ENCODE results near the gene RNASE2. TPM values are rescaled to one million over a fixed set of nuclear protein-coding genes. Genes with fewer than 3 reads are reported as not detected.
"Not testable (repeated sequence)": the region's sequence is repeated elsewhere in the genome, so short reads cannot be mapped to it uniquely, and the experiment has no call there.

The RNASE2 gene
- 0.39 TPM for polyA plus RNA-seq
- long read RNA-seq, donor 1 = 0 reads
- long read RNA-seq, donor 2 = 0 reads
- long read RNA-seq, donor 3 = 0 reads
- long read RNA-seq, donor 4 = 0 reads
- long read RNA-seq, donor 5 = 0 reads
- long read RNA-seq, donor 6 = 0 reads
- long read RNA-seq, donor 7, partial matches to known transcripts = 0 of 1 reads
- long read RNA-seq, donor 7, other reads (novel, unspliced or antisense) = 0 of 1 reads
- long read RNA-seq, donor 8 = 0 reads
- long read RNA-seq, donor 9 = 0 reads
- long read RNA-seq, donor 10 = 0 reads
- long read RNA-seq, donor 11 = 0 reads

DNA sequence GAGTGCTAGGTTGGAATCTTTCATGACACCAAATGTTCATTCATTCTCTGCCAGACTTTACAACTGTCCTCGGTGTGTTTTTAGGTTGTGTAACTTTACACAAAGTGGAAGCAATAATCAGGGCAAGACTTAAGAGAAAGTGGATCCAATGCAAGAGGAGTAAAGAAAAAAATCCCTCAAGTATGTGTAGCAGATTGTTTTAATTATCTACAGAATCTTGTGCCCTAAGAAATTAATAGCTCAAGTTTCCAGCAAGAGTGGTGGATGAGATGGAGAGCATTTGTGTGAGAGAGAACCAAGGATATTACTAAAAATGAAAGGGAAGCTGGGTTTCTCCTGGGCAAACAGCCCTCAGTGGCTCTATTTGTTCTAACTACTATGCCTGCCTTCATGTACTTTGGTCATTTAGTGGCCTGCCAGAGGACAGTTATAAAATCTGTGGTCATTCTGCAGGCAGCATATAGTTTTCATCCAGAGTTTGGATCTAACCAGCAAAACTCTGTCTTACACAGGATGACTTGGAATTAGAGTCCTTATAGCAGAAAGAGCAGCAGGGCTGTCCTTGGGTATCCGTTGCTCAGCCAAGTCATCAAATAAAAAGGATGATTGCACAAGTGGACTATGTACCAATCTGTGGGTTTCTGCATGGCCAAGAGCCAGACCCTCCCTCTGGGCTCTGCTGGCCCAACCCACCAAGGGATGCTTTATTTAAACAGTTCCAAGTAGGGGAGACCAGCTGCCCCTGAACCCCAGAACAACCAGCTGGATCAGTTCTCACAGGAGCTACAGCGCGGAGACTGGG, at the start of gene RNASE2:
Gene RNASE2, plus strand, starts transcription at position 752 of the 802 bp plus-strand sequence. CDS start 285 bp downstream, outside the sequence.
- H3K27ac ChIP-seq (ENCODE audit: low read length); H3K36me3 ChIP-seq (ENCODE audit: control insufficient read depth, insufficient read depth, low read length); H3K4me3 ChIP-seq (ENCODE audit: low read length); H3K27me3 ChIP-seq (ENCODE audit: control insufficient read depth, insufficient read depth, low read length); H3K4me1 ChIP-seq (ENCODE audit: control insufficient read depth, insufficient read depth, low read length); H3K9me3 ChIP-seq (ENCODE audit: control insufficient read depth, low read depth, low read length): not testable (repeated sequence)
- no CpG with 5 or more reads among the region's 4 CpGs for WGBS (ENCODE audit: insufficient coverage, low lambda C conversion rate)
- DNase-seq = peak in 1 of 2 donors; percentile 19

DNA sequence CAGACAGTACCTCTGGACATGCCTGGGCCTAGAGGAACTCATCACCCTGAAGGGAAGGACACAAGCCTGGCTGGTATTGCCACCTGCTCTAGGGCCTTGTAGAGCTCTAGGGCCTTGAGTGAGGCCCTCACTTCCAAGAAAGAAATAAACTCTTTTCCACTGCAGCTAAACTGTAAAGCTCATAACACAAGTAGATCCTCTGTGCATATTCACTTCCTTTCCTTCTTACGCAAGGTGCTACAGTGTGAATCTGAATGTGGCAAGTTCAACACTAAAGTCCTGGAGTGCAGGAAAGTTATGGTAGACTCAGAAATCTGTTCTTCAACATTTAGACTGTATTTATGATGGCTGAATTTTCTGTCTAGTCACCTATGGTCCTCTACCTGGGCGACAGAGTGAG, 49.6 kb upstream of the RNASE2 start:
- no peak overlapping the region for H3K4me3 ChIP-seq (ENCODE audit: low read length)
- no peak overlapping the region for H3K27ac ChIP-seq (ENCODE audit: low read length)
- WGBS (ENCODE audit: insufficient coverage, low lambda C conversion rate) = no CpG with 5 or more reads among the region's 2 CpGs

DNA sequence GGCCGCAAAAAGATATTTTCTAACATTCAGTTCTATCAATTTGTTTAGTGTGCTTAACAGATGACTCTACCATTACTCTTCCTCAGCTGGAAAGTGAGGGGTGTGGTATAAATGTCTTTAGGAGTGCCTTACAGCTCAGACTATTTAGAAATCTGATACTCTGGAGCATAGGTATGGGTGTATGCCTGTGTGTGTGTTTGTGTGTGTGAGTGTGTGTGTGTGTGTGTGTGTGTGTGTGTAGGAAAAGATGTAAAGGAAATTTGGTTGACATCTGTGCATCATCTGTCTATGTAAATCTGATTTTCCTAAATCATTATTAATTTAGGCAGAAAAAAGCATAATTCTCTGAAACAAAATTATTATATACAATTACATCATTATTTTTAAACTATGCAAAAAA, 48.1 kb upstream of the RNASE2 start:
- DNase-seq = no peak
- no CpG with 5 or more reads among the region's 1 CpG for WGBS (ENCODE audit: insufficient coverage, low lambda C conversion rate)
- Histone ChIP-seq H3K9me3 (ENCODE audit: control insufficient read depth, low read depth, low read length) (no peaks in the 10 kb centered on the region), H3K4me1 (ENCODE audit: control insufficient read depth, insufficient read depth, low read length) (no peaks in the 10 kb centered on the region), H3K4me3 (ENCODE audit: low read length) (no peak overlapping the region), H3K27me3 (ENCODE audit: control insufficient read depth, insufficient read depth, low read length) (no peaks in the 10 kb centered on the region), H3K27ac (ENCODE audit: low read length) (no peak overlapping the region), H3K36me3 (ENCODE audit: control insufficient read depth, insufficient read depth, low read length) (no peaks in the 10 kb centered on the region)

More for the DNA sequence above, 49.6 kb upstream of the RNASE2 start:
- DNase-seq = no peak
- Histone ChIP-seq H3K4me1 (ENCODE audit: control insufficient read depth, insufficient read depth, low read length) (no peaks in the 10 kb centered on the region), H3K36me3 (ENCODE audit: control insufficient read depth, insufficient read depth, low read length) (no peaks in the 10 kb centered on the region), H3K9me3 (ENCODE audit: control insufficient read depth, low read depth, low read length) (no peaks in the 10 kb centered on the region), H3K27me3 (ENCODE audit: control insufficient read depth, insufficient read depth, low read length) (no peaks in the 10 kb centered on the region)

DNA sequence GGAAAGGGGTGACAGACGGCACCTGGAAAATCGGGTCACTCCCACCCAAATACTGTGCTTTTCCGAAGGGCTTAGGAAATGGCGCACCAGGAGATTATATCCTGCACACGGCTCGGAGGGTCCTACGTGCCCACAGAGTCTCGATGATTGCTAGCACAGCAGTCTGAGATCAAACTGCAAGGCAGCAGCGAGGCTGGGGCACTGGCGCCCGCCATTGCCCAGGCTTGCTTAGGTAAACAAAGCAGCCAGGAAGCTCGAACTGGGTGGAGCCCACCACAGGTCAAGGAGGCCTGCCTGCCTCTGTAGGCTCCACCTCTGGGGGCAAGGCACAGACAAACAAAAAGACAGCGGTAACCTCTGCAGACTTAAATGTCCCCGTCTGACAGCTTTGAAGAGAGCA, 44.5 kb upstream of the RNASE2 start:
- WGBS (ENCODE audit: insufficient coverage, low lambda C conversion rate) = no CpG with 5 or more reads among the region's 14 CpGs
- not testable (repeated sequence) for H3K4me1 ChIP-seq (ENCODE audit: control insufficient read depth, insufficient read depth, low read length)

DNA sequence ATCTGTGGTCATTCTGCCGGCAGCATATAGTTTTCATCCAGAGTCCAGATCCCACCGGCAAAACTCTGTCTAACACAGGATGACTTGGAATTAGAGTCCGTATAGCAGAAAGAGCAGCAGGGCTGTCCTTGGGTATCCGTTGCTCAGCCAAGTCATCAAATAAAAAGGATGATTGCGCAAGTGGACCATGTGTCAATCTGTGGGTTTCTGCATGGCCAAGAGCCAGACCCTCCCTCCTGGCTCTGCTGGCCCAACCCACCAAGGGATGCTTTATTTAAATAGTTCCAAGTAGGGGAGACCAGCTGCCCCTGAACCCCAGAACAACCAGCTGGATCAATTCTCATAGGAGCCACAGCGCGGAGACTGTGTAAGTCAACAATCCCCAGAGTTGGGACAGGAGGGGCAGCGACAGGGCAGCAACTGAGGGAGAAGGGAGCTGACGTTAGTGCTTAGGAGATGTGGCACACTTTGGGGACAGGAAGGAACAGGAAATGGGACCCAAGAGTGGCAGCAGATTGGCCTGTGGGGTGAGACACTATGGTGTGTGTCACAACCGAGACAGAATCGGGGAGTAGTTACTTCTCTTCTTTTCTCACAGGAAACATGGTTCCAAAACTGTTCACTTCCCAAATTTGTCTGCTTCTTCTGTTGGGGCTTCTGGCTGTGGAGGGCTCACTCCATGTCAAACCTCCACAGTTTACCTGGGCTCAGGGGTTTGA, 36.1 kb upstream of the RNASE2 start:
- not testable (repeated sequence) for H3K36me3 ChIP-seq (ENCODE audit: control insufficient read depth, insufficient read depth, low read length); DNase-seq; H3K9me3 ChIP-seq (ENCODE audit: control insufficient read depth, low read depth, low read length); H3K27me3 ChIP-seq (ENCODE audit: control insufficient read depth, insufficient read depth, low read length); H3K4me3 ChIP-seq (ENCODE audit: low read length); H3K27ac ChIP-seq (ENCODE audit: low read length); H3K4me1 ChIP-seq (ENCODE audit: control insufficient read depth, insufficient read depth, low read length)
- WGBS (ENCODE audit: insufficient coverage, low lambda C conversion rate) = no CpG with 5 or more reads among the region's 11 CpGs

More for the DNA sequence above, 44.5 kb upstream of the RNASE2 start:
- H3K4me3 ChIP-seq (ENCODE audit: low read length); H3K27ac ChIP-seq (ENCODE audit: low read length); DNase-seq; H3K36me3 ChIP-seq (ENCODE audit: control insufficient read depth, insufficient read depth, low read length); H3K9me3 ChIP-seq (ENCODE audit: control insufficient read depth, low read depth, low read length); H3K27me3 ChIP-seq (ENCODE audit: control insufficient read depth, insufficient read depth, low read length): not testable (repeated sequence)

DNA sequence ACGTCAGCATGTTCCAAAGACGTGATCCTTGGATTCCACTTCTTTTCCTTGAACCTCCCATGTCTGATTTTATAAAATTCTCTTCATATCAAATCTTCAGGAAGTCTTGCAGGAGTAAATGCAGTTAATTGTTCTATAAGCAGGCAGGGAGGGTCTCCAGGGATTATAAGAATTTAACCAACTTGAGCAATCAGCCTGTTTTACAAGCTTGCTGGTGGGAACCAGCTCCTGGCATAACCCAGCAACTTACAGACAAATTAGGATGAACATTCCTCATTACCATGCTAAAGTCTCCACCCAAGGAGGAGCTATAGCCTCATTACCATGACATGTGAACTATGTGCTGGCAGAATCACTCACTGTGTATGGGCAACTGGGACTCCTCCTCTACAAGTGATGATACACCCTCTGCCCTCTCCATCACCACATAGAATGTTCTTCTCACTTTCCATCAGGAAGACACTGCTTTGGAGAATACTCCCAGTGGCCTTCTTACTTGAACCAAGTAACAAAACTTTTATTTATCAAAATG, 31.5 kb upstream of the RNASE2 start:
- not testable (repeated sequence) for H3K27me3 ChIP-seq (ENCODE audit: control insufficient read depth, insufficient read depth, low read length); H3K36me3 ChIP-seq (ENCODE audit: control insufficient read depth, insufficient read depth, low read length); H3K27ac ChIP-seq (ENCODE audit: low read length); H3K4me1 ChIP-seq (ENCODE audit: control insufficient read depth, insufficient read depth, low read length); DNase-seq; H3K9me3 ChIP-seq (ENCODE audit: control insufficient read depth, low read depth, low read length); H3K4me3 ChIP-seq (ENCODE audit: low read length)
- WGBS (ENCODE audit: insufficient coverage, low lambda C conversion rate) = no CpG with 5 or more reads among the region's 2 CpGs

DNA sequence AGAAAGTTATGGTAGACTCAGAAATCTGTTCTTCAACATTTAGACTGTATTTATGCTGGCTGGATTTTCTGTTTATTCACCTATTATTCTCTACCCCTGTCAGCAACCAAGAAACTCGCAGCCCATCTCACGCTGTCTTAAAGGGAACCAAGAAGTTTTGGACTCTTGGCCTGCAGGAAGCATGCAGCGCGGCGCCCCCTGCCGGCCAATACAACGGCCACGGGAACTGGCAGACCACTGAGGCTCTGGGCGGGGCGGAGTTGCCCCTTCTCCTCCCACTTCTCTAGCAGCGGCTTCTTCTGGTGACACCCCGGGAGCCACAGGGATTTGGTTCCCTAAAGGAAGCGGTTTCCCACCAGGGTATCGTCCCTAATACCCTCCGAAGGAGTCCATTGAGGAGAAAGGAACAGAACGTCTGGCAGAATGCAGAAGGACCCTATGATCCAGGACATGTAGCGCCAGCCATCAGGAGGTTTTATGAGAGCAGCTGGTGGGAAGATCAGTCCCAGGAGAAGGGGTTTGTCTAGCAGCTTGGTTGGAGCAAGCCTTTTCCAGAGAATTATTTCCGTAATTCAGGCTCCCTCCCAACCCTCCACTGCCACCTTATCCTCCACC, 21.0 kb upstream of the RNASE2 start:
- no peaks in the 10 kb centered on the region for H3K27me3 ChIP-seq (ENCODE audit: control insufficient read depth, insufficient read depth, low read length)
- DNase-seq = no peak
- no peaks in the 10 kb centered on the region for H3K4me1 ChIP-seq (ENCODE audit: control insufficient read depth, insufficient read depth, low read length)
- no peaks in the 10 kb centered on the region for H3K36me3 ChIP-seq (ENCODE audit: control insufficient read depth, insufficient read depth, low read length)
- no peak overlapping the region for H3K27ac ChIP-seq (ENCODE audit: low read length)
- 43% methylated on average over 4 of the region's 18 CpGs for WGBS (ENCODE audit: insufficient coverage, low lambda C conversion rate)
- H3K9me3 ChIP-seq (ENCODE audit: control insufficient read depth, low read depth, low read length) = no peaks in the 10 kb centered on the region
- no peak overlapping the region for H3K4me3 ChIP-seq (ENCODE audit: low read length)

DNA sequence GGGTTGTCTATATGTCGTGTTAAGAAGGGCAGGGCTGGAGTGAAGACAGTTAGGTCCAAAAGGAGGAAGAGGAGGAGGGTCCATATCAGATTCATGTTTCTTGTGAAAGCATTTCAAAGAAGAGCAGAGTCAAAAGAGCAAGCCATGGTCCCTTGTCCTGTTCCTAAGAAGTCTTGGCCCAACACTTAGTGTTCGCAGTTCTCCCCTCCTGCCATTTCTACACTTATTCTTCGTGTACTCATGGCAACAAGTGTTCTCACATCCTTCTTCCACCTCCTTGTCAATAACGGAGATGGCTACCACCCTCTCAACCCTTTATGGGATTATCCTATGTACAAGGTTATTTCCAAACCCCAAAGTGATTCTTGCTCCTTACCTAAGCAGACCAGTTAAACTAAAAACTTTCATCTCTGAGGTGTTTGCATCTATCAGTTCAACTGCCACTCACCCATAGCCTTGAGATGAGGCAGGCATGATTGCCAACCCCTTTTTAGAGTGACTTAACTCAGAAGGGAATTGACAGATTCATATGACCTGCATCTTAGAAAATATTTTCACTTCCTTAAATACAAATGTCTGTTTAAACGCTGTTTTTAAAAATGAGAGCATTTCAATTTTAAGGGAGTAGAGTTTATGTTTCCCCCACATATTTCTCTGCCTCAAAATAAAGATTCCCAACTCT, 19.8 kb upstream of the RNASE2 start:
- no peaks in the 10 kb centered on the region for H3K4me1 ChIP-seq (ENCODE audit: control insufficient read depth, insufficient read depth, low read length)
- H3K4me3 ChIP-seq (ENCODE audit: low read length) = no peak overlapping the region
- no peaks in the 10 kb centered on the region for H3K9me3 ChIP-seq (ENCODE audit: control insufficient read depth, low read depth, low read length)
- no peaks in the 10 kb centered on the region for H3K36me3 ChIP-seq (ENCODE audit: control insufficient read depth, insufficient read depth, low read length)
- H3K27ac ChIP-seq (ENCODE audit: low read length) = no peak overlapping the region
- H3K27me3 ChIP-seq (ENCODE audit: control insufficient read depth, insufficient read depth, low read length) = no peaks in the 10 kb centered on the region
- DNase-seq = no peak
- WGBS (ENCODE audit: insufficient coverage, low lambda C conversion rate) = 71% methylated on average over 1 of the region's 5 CpGs

DNA sequence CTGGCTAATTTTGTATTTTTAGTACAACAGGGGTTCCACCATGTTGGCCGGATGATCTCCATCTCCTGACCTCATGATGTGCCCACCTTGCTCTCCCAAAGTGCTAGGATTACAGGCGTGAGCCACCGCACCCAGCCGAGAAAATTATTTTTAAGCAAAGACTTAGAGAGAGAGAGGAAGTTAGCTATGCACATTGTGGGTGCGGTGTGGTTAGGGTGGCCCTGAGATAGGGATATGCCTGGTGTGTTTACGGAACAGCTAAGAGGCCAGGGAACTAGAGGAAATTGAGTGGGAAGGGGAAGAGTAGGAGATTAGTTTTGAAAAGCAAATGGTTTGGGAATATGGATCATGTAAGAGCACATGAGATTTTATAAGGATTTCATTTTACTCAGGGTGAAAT, 10.1 kb upstream of the RNASE2 start:
- H3K27ac ChIP-seq (ENCODE audit: low read length); DNase-seq; H3K27me3 ChIP-seq (ENCODE audit: control insufficient read depth, insufficient read depth, low read length); H3K9me3 ChIP-seq (ENCODE audit: control insufficient read depth, low read depth, low read length); H3K36me3 ChIP-seq (ENCODE audit: control insufficient read depth, insufficient read depth, low read length); H3K4me3 ChIP-seq (ENCODE audit: low read length); H3K4me1 ChIP-seq (ENCODE audit: control insufficient read depth, insufficient read depth, low read length): not testable (repeated sequence)
- no CpG with 5 or more reads among the region's 6 CpGs for WGBS (ENCODE audit: insufficient coverage, low lambda C conversion rate)

All from large intestine (tissue), 12 donors.